Measurements from ENCODE around the gene MYBPH.

The MYBPH gene

GRCh38 chr1:203178083-203178482 lies 2.5 kb upstream of the MYBPH start:
- no peak for DNase-seq

GRCh38 chr1:203177470-203178039 lies 1.9 kb upstream of the MYBPH start:
- no peak for DNase-seq

GRCh38 chr1:203177036-203177405 lies 1.4 kb upstream of the MYBPH start:
- DNase-seq = no peak

GRCh38 chr1:203176273-203177035 lies 828 bp upstream of the MYBPH start:
- DNase-seq = no peak

- no peak for DNase-seq
These were observed 208 bp upstream of the MYBPH start for GRCh38 chr1:203175827-203176241.

GRCh38 chr1:203174324-203174985 lies 1.2 kb downstream of the MYBPH start:
- DNase-seq = no peak

- no peak for DNase-seq
These were observed 2.1 kb downstream of the MYBPH start for GRCh38 chr1:203173566-203173965.

- DNase-seq = no peak
These were observed 2.5 kb downstream of the MYBPH start for GRCh38 chr1:203173011-203173555.

- peak in 1 of 2 experiments; percentile 54 for DNase-seq
These were observed 3.2 kb downstream of the MYBPH start for GRCh38 chr1:203172184-203173010.

GRCh38 chr1:203171341-203172183 lies 4.1 kb downstream of the MYBPH start:
- no peak for DNase-seq

- no peak for DNase-seq
These were observed 4.8 kb downstream of the MYBPH start for GRCh38 chr1:203170625-203171330.

GRCh38 chr1:203169770-203170520 lies 5.7 kb downstream of the MYBPH start:
- DNase-seq = no peak

- no peak for DNase-seq
These were observed 6.6 kb downstream of the MYBPH start for GRCh38 chr1:203168991-203169390.

GRCh38 chr1:203168256-203168786 lies 7.3 kb downstream of the MYBPH start:
- no peak for DNase-seq

GRCh38 chr1:203167913-203168200 lies 7.8 kb downstream of the MYBPH start:
- no peak for DNase-seq

GRCh38 chr1:203167026-203167912 lies 8.4 kb downstream of the MYBPH start:
- DNase-seq = no peak

- peak in 1 of 2 experiments; percentile 35 for DNase-seq
These were observed 9.3 kb downstream of the MYBPH start for GRCh38 chr1:203166192-203166940.

- DNase-seq = no peak
These were observed 9.8 kb downstream of the MYBPH start for GRCh38 chr1:203165800-203166161.
